NCI-H345 (cell line): ENCODE measurements around the gene MYL10.
A peak's percentile ranks its signal among the peaks of the same experiment; 100 is the strongest.

Experiments
- DNase-seq: peaks from one replicate; lab custom pipeline; 2025; lab: John Stamatoyannopoulos, UW

MYL10 gene

DNA sequence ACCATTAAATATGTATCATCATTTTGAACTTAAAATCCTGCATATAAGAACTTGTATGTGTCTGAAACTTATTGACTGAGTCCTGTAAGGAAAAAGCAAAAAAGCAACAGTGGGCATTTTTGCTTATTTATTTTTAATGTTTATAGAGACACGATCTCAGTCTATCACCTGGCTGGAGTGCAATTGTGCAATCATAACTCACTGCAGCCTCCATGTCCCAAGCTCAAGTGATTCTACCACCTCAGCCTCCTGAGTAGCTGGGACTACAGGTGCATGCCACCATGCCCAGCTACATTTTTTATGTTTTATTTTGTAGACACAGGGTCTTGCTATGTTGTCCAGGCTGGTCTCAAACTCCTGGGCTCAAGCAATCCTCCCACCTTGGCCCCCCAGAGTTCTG is 32.2 kb downstream of the MYL10 start:
- no peak for DNase-seq

DNA sequence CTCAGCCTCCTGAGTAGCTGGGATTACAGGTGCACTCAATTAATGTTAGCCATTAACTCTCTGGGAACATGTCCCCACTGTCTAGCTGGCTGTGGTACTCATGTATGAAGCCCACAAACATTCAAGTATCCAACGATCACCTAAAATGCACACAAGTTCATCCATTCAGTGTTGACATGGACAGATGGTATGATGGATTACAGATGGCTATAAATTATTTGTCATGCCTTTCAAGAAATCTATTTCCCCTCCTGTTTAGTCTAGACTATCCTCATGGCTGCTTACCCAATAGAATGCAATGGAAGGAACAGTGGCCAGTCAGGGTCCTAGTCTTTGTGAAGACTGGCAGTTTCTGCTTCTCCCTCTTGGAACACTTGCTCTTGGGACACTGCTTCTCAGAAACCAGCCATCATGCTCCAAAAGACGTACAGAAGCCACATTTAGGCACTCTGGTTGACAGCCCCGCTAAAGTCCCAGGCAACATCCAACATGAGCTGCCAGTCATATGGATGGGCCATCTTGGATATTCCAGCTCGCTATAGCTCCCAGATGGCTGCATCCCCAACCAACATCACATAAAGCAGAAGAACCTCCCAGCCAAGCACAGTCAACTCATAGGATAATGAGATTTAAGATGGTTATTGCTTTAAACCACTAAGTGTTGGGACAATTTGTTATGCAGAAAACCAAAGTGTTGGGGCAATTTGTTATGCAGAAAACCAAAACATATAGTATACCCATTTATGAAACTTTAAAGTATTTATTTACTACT is 33.1 kb downstream of the MYL10 start:
- no peak for DNase-seq

DNA sequence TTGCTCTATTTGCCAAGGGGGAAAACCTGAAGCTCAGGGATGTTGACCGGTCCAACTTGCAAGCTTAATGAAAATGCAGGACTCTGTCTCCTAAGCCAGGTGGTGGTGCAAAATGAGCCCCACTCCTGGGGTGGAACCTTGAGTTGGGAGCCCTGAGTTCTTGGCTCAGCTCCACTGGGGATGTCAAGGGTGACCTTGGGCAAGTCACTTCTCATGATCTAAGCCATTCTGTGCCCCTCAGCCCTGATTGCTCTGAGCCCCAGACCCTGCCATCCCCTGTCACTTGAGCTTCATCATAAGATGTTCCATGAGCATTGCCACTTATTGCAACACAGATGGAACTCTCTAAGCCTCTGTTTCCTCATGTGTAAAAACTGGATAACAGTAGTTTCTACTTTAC is 33.9 kb downstream of the MYL10 start:
- DNase-seq, result no peak

DNA sequence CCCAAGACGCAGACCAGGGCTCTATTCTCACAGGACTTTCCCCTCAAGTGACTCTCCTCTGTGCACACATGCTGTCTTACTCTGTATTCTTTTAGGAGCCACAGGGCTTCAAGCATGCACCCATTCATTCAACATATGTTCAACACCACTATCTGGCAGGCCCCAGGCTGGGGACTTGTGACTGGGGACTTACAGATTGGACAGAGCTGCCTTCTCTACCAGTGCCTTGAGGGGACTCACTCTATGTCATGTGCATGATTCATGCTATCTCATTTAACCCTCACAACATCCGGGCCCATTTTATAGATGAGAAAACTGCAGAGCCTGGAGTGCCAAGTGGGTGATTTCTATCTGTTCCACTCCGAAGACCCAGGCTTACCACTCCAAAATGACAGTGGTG is 34.3 kb downstream of the MYL10 start:
- no peak for DNase-seq

DNA sequence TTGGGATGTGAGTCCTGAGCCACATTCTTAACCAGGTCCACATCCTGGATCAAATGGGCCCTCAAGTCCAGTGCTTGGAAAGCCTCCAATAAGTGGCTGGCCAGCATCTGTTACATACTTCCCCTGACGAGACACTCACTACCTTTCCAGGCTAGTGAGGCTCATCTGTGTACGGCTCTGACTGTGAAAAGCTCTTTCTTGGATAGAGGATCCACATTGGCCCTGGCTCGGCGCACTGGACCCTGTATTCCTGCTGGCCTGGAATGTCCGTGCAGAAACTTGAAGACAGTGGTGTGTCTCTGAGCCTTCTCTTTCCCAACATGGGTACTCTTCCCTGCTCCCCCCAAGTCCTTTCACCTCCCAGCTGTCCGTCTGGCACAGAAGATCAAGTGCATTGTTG is 35.5 kb downstream of the MYL10 start:
- no peak for DNase-seq

DNA sequence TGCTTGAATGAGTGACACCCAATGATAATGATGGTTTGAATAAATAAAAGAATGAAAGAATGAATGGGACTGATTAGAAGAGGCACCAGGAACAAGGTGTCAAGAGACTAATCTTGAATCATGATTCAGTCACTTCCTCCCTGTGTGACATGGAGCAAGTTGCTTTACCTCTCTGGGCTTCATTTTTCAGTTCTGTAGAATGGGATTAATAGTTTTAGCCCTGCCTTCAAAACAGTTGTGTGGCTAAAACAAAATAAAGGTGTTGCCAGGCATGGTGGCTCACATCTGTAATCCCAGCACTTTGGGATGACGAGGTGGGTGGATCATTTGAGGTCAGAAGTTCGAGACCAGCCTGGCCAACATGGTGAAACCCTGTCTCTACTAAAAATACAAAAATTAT is 37.6 kb downstream of the MYL10 start:
- no peak for DNase-seq

DNA sequence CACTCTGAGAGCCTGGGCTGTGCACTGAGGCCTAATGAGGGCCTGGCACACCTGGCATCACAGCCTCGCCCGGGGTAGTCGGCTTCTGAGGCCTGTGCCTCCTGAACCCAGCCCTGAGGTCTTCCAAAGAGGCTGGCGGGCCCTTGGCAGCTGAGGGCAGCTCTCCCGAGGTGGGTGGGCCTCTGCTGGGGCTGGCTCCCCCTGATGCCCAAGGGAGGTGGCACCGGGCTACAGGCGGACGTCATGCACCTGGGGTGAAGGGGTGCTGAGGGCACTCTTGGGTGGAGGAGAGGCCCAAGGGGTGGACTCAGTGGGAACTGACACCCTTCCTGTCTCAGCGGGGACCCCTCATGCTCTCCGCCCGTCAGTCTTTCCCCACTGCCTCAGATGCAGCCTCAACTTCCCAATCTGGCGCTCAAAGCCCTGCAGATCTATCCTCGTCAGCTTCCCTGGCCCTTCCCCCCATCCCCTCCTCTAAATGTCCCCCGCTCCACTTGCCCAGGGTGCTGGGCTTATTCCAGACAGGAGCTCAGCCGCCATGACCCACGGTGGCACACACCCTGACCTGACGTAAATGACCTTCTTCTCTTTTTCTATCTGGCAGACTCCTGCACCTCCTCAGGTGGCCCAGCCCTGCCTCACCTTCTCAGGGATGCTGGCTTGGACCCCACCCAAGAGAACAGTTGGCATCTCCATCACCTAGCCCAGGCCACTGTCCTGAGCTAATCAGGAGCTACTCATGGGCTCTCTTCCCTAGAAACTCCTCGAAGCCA is 38.2 kb downstream of the MYL10 start:
- no peak for DNase-seq

DNA sequence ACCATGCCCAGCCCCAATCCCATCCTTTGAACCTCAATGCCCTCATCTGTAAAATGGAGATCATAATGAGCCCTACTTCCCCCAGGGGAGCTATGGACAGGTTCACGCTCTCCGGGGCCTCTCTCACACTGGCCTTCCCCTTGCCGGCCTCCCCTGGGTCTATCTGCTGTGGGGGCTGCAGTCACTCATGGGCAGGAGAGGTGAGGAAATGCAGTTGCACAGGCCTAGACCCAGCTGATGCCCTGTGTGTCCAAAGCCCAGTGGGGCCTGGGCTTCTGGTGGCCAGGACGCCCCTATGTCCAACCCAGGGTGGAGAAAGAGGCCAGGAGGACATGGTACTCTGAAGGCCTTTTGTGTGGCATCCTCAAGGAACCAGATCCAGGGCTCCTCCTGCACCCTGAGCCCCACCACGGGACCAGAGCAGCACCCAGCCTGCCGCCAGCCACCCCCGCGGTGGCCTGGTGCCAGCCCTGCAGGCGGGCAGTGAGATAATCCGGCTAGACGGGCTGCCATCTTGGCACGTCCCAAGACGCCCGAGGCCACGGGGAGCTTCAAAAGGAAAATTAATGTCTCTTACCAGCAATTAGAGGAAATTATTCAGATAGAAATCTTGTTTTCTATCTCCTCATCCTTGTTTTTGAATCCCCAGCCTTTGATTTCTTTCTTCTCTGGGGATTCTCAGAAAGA is 39.0 kb downstream of the MYL10 start:
- DNase-seq, result no peak

DNA sequence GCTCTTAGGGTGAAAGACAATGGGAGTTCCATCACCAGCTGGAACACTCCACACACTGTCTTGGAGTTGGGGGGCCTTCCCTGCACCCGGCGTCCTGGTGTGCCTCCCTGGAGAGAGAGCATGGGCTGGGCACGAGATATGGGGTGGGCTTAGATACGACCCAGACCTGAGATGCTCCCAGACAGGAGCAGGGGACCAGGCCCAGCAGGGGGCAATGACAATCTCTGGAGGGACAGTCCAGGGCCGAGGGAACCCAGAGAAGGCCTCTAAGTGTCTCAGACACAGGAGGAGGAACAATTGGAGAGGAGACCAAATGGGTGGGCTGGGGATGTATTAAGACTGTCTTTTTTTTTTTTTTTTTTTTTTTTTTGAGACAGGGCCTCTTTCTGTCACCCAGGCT is 40.0 kb downstream of the MYL10 start:
- DNase-seq, result no peak

DNA sequence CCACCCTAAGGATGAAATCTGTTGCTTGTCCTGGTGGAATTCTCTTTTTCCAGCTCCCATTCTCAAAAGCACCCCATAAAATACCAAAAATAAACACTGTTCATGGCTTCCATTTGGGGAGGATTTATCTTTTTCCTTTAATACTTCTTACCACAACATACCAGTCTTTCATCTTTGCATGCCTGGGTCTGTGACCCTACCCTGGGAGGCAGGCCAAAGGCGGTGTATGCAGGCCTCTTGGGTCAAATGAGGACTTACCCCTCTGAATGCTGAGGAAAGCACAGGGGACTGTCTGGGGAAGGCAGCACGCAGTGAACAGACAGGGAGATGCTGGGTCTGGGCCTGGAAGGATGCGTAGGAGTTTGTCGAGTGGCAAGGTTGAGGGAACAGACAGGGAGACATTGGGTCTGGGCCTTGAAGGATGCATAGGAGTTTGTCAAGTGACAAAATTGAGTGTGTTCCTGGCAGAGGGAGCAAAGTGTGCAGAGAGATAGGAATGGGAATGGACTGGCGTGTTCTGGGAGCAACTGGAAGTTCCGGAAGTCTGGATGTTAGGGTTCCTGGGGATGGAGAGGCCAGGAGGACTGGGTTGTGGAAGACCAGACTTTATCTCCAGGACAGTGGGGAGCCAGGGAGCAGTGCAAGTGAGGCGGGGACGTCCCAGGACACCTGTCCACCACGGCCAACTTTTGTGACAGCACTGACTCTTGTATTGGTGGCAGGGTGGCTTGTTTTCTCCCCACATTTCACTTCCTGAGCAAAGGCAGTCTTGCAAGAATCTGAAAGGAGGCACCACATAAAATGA is 40.8 kb downstream of the MYL10 start:
- no peak for DNase-seq

DNA sequence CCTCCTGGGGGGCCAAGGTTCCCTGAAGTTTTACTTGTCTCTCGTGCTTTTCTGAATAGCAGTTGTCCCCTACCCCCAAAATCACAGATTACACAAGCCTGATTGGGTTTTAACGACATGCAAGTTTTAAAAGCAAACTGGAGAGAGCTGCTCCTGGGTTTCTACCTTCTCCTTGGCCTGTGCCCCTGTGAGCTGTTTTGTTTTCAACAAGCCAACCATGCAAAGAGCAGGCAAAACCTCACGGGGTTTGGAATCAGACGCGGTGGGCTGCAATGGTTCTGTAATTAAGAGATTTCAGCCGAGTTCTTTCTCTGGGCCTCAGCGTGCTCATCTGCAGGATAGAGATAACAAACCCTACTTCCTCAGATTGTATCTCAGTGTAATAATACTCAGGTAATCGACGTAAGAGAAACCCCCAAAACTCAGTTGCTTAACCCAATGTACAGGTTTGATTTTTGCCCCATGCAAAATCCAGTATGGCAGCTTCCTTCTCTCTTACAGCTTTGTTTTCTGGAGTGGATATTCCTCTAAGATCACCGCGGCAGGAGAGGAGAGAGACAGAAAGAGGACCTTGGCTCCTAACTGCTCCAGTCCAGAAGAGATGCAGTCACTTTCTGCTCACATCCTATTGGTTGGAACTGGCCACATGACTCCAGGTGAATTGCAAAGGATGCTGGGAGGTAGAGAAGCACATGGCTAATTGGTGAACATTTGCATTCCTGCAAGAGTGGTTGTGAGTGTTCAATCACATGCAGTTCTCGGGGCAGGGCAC is 42.0 kb downstream of the MYL10 start:
- DNase-seq, result no peak

DNA sequence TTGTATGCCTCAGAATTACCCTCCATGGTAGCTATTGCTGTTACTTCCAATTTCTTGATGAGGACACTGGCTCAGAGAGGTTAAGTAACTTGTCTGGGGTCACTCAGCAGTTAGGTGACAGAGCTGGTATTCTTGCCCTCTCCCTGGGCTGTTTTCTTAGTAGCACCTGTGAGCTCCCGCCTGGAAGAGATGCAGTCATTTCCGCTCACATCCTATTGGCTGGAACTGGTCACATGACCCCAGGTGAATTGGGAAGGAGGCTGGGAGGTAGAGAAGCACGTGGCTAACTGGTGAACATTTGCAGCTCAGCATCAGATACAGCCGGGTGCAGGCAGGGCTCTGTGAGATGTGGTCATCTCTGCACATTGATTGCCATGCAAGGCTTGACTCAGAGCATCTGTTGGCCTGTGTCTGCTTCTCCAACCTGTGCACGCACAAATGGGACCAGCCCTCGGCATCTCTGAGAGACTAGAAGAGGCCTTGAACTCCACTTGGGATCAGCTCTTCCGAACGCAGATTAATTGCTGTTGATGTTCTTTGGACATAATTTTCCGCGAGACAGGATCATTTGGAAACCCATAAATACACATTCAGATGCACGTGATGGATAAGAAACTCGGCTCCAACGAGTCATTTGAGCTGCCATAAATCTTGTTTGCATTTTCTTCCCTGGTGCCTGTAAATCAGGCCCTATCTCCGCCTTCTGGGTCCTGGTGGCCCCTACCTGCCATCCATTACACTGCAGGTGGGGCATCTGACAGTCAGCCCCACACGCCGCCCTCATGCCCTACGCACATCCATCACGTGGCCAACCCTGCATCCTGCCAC is 42.8 kb downstream of the MYL10 start:
- no peak for DNase-seq

DNA sequence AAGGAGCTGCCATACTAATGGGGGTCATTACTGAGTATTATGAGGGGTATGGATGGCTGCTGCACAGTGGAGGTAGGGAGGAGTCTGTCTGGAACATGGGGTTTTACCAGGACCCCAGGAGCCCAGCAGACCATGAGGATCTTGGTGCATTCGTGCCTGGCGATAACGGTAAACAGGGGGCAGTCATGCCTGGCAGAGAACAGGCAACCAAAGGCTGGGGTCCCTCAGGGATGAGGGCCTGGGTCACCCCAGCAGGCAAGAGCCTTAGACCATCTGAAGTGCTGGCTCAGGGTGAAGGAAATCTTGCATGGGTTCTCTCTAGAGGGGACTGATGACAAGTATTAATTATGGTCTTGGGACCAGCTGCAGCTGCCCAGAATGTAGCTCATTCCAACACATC is 46.1 kb downstream of the MYL10 start:
- no peak for DNase-seq

DNA sequence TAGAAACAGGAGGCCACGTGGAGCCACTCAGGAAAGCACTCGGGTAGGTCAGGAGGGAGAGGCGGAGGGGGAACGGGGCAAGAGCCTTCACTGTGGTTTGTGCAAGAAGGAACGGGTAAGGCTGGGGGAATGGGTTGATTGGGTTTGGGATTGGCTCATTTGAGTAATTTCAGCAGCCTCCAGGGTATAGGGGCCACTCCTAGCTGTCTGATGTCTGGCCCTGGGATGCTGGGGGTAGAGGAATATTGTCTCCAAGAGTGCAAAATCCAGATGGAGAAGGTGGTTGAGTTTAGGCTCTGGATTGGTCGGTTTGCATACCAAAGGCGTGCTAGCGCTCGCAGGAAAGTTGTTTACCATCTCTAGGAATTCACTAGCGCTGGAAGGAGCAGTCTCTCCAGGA is 47.2 kb downstream of the MYL10 start:
- DNase-seq, result no peak

DNA sequence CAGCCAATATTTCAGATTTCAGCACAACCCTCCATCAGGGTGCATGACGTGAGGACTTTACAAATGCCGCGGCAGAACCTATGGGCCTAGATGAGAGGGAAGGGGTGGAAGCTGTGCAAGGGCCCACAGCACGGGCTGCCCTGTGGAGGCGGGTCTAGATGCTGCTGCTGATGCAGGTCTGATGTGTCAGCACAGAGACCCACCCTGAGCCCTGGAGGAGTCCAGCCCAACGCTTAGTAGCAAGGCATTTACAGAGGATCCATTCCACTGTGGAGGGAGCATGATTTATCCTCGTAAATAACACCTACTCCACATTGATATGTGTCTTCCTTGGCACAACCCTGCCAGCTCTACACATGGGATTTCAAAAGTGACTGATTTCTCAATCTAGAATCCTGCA is 48.5 kb downstream of the MYL10 start:
- DNase-seq, result no peak

DNA sequence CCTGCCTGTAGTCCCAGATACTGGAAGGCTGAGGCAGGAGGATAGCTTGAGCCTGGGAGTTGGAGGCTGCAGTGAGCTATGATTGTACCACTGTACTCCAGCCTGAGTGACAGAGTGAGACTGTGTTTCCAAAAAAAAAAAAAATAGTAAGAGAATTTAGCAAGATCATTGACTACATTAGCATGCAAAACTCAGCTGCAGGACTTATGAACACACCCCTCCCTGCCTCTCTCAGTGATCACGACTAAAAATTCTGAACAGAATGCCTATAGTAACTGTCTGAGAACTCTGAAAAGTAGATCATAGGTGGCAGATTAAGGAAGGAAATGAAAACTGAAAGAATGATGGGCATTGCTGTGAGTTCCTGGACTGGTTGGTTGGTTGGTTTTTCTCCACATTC is 50.5 kb downstream of the MYL10 start:
- no peak for DNase-seq

DNA sequence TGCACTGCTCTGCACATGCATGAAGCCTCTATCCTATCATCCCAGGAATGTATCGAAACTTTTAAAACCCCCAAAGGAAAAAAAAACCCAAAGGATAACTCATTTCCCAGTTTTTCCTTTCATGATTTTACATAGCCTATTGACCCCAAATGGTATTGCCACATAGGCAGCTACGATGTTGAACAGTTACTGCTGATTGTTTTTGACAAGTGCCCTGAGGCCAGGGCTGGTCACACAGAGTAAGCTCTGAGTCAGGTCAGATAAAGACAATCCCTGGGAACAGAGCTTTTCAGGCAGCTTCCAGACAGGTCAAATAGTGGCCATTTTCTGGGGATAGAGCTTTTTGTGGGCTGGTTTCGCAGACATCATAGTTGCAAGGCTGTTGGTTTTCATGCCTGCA is 52.1 kb downstream of the MYL10 start:
- DNase-seq, result no peak

DNA sequence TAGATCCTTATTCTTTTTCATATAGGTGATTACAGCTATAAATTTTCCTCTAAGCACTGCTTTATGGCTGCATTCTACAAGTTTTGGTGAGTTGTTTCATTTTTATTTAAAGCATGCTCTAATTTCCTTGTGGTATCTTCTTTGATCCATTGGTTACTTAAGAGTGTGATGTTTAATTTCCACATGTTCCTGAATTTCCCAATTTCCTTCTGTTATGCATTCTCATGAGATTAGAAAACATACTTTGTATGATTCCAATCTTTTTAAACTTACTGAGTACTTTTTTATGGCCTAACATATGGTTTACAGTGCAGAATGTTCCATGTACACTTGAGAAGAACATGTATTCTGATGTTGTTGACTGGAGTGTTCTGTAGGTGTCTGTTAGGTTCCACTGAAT is 53.4 kb downstream of the MYL10 start:
- DNase-seq, result no peak

DNA sequence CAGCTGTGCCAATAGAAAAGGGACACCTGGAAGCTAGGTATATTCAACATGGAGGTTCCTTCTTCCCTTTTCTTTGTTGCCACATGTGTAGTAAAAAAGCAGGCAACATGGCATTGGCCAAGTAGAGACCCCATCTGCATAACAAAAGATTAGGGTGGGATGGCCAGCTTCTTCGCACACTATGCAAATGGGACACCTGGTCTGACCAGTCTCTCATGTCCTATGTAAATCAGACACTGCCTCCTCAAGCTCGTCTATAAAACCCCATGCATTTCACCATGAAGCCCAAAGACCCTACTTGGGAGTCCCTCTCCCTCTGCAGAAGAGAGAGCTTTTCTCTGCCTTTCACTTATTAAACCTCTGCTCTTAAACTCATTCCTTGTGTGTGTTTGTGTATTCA is 53.9 kb downstream of the MYL10 start:
- DNase-seq, result no peak

DNA sequence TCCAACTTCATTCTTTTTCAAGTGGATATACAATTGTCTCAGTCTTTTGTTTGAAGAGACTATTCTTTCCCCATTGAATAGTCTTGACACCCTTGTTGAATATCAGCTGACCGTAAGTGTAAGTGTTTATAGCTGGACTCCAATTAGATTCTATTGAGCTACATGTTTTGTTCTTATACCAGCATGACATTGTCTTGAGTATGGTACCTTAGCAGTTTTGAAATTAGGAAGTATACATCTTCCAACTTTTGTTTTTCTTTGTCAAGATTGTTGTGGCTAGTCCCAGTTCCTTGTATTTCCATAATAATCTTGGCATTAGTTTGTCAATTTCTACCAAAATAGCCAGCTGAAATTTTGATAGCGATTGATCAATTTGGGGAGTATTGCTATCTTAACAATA is 56.9 kb downstream of the MYL10 start:
- DNase-seq, result no peak

DNA sequence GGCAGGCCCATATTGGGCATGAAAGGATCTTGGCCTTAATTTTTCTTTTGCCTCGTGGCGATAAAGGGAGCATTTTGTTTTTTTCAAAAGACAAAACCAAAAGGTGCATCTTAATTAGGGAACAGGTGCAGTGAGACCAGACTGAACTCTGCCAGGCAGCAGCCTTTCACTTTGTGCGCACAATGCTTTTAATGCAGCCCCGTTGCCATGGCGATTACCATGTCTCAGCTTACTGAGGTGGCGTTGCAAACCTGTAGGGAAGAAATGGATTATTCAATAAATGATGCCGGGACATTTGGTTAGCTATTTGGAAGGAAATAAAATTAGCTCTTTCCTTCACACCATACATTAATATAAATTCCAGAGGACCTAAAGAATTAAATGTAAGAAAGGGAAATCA is 61.9 kb downstream of the MYL10 start:
- DNase-seq, result peak; percentile 8
